Activated naive CD4-positive, alpha-beta T cell treated with anti-CD3 and anti-CD28 coated beads, Interleukin-2, amount 50 U/mL, for 16 hours (primary cell): Measurements from ENCODE around the gene SLC9C1.
"Not testable (repeated sequence)": the region's sequence is repeated elsewhere in the genome, so short reads cannot be mapped to it uniquely, and the experiment has no call there.

Source experiments
- DNase-seq: peaks from one replicate; pipeline ENCODE4 v3.0.0-alpha.2; 2020

Gene SLC9C1

DNA sequence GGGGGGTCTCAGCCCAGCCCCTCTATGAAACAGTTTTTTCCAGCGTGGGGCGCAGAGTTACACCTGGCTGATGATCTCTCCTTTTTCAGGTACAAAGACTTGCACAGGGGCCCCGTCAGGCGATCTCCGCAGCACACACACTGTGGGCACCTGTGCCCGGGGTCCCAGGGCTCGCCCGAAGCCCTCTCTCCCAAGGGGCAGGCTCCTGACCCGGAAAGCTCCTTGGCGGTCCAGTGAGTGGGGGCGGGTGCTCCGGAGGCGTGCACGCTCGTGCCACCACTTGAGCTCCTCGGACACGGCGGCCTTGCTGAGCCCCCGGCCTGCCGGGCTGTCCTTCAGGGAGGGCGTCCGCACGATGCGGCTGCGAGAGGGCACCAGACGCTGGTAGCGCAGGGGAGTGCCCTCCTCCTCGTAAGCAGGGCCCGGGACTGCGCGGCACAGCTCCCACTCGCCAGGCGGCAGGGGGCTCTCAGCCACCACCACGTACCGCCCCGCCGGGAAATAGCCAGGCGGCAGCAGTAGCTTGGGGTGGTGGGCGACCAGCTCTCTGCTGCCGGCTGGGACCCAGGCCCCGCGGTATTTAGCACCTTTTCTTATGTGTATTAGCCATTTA lies 108.5 kb downstream of the SLC9C1 start:
- DNase-seq: not testable (repeated sequence)

DNA sequence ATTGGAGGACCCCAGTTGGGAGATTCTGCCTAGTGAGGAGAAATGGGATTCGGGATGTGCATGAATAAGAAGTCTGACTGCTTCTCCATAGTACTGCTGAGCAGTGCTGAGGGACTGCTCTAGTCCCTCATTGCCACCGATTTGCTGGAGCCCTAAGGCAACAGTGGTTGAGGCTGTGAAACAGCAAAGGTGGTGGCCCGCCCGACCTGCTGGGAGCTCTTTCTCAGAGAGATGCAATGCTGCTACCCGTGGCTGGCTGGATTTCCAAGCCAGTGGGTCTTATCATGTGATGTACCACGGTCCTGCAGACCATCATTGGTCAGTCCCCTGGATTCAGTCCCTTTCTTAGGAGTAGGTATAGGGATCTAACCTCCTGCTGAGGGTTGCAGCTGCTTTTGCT lies 118.4 kb downstream of the SLC9C1 start:
- DNase-seq: no peak

- no peak for DNase-seq
These were observed 119.0 kb downstream of the SLC9C1 start for GRCh38 chr3:112175037-112175436.

DNA sequence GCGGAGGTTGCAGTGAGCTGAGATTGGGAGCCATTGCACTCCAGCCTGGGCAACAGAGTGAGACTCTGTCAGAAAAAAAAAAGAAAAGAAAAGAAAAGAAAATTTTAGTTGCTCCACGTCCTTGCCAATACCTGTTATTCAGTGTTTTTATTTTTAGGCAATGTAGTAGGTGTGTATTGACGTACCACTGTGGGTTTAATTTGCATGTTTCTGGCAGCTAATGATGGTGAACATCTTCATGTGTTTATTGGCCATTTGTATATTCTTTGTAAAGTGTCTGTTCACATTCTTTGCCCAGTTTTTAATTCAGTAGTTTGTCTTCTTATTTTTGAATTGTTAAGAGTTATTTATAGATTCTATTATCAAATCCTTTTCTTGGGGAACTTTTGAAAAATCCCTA lies 122.9 kb downstream of the SLC9C1 start:
- DNase-seq: no peak

GRCh38 chr3:112170046-112170445 lies 124.0 kb downstream of the SLC9C1 start:
- no peak for DNase-seq

GRCh38 chr3:112167758-112168157 lies 126.3 kb downstream of the SLC9C1 start:
- no peak for DNase-seq

GRCh38 chr3:112149136-112149535 lies 144.9 kb downstream of the SLC9C1 start:
- DNase-seq: no peak

DNA sequence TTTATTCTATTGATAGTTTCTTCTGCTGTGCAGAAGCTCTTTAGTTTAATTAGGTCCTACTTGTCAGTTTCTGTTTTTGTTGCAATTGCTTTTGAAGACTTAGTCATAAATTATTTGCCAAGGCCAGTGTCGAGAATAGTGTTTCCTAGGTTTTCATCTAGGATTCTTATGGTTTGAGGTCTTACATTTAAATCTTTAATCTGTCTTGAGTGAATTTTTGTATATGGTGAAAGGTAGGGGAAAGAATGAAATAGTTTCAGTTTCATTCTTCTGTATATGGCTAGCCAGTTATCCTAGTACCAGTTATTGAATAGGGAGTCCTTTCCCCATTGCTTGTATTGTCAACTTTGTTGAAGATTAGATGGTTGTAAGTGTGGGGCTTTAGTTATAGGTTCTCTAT lies 150.3 kb downstream of the SLC9C1 start:
- DNase-seq: no peak

GRCh38 chr3:112143251-112143650 lies 150.8 kb downstream of the SLC9C1 start:
- no peak for DNase-seq

GRCh38 chr3:112141293-112141692 lies 152.7 kb downstream of the SLC9C1 start:
- no peak for DNase-seq

DNA sequence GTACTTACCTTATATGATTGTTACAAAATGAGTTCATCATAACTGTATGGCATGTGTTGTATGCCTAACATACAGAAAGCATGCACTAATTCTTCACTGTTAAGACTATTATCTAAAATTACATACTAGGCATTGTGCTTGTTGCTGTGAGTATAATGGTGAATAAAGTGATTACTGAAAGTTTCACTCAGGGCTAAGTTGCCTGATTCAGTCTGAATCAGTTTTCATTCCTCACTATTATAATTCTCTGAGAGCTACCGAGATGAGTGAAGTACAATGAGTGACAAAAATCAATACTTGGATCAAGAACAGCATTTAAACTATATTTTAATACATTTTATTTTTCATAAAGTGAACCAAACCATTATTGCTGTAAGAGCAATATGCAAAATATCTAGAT lies 153.4 kb downstream of the SLC9C1 start:
- DNase-seq: no peak

DNA sequence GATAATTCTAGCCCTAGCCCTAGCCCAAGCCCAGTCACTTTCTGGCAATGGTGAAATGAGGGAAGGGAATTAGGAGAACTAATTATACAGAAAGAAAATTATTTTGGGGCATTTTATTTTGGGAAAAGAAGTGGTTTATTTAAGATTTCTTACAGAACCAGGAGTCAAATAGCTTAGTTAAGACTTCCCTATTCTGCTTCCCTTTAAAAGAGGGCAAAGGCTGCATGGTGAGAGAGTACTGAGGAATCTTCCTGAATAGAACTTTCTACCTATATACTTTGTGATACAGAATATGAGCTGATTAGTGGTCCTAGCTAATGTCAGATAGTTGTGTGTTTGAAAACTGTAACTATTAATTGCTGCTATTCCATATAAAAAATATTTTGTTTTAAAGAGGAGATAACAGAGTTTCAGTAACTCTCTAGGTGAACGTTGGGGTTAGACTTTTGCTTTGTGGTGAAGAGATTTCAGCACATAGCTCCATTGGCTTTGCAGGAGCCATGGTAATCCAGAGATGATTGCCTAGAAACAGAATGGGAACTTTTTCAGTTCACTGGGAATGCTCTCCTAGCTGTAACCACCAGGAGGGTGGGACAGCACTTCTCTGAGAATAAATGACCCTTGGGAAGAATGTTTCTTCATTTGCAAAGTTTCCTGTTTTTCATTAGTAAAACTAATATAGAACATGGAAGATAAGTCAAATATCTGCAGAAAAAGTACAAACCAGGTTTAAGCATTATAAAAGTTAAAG lies 155.6 kb downstream of the SLC9C1 start:
- no peak for DNase-seq

- DNase-seq: no peak
These were observed 156.2 kb downstream of the SLC9C1 start for GRCh38 chr3:112137781-112138180.

DNA sequence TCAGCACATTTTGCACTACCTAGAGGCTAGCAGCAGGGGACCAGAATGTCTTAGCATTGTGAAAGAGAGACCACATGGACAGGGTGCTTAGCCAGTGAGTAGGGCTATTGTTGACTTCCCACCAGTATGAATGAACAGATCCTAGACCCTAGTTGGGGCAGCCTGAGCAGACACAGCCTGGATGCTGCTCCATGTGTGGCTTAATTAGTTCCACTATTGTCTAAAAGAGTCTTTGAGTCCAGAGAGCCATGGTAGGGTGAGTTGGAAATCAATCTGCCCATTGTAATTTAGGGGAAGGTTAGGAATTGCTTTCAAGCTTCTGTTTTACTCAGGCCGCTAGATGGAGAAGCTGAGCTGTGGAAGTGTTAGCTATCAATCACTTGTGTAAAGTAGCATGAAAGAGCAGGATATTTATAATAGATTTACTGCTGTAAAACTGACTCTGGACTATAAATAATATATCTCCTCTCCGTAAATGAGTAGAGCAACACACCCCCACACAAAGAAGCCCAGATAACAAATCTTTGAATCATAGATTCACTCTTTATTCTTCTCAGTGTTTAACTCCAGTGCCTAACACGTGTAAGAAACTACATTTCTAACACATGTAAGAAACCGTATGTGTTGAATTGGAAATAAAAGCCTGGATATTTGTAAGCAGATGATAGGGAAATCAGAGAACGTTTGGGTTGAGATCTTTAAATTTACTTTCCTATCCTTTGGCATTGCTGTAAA lies 156.9 kb downstream of the SLC9C1 start:
- peak; percentile 36 for DNase-seq

- no peak for DNase-seq
These were observed 158.0 kb downstream of the SLC9C1 start for GRCh38 chr3:112136046-112136445.

GRCh38 chr3:112134335-112135124 lies 159.5 kb downstream of the SLC9C1 start:
- DNase-seq: no peak

- no peak for DNase-seq
These were observed 160.2 kb downstream of the SLC9C1 start for GRCh38 chr3:112133626-112134334.

DNA sequence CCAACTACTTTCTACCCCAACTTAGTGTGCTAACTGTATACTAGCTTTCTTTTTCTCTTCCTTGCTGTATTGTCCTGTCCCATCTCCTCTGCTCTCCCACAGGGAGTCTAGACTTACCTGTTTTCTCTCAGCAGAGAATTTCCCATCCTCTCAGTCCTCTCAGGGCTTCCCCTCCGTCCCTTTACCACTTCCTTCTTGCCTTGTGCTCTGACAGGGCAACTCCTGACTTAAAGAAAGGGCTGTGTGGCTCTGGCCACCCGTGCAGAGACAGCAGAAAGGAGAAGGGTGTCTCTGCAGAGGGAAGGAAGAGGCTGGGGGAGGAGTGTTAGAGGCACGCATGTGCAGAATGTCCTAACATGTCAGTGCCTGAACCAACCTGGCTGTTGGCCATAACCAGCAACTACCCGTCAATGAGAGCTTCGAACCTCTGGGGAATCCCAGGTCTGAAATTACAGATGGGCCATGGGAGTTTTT lies 161.0 kb downstream of the SLC9C1 start, which contains the start of gene GCSAM:
GCSAM (minus strand) TSS at position 274 of the 474 bp plus-strand sequence; CDS start at position 146, 128 bp downstream.
- DNase-seq: peak; percentile 58

- DNase-seq: no peak
These were observed 161.5 kb downstream of the SLC9C1 start for GRCh38 chr3:112132554-112132953.

GRCh38 chr3:112132088-112132487 lies 161.9 kb downstream of the SLC9C1 start:
- DNase-seq: no peak

- no peak for DNase-seq
These were observed 162.9 kb downstream of the SLC9C1 start for GRCh38 chr3:112131111-112131510.

DNA sequence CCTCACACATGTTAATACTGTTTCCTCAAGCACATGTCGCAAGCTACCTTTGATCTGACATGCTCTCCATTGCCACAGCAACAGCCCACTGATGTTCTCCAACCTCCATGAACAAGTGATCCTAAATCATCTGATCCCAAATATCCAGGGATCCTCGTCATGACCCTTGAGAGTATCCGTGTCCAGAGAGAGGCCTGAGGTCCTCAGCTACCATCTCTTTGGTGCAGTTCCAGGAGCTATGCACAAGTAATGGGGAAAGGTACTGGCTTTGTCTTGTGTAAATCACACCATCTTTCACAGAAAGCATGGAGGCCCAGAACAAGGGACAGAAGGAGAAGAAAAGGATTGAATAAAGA lies 163.4 kb downstream of the SLC9C1 start:
- DNase-seq: no peak
